Osteocyte (in vitro differentiated cells): ENCODE measurements around the gene TAF4. TPM values are rescaled to one million over a fixed set of nuclear protein-coding genes. Genes with fewer than 3 reads are reported as not detected.

Source experiments
- DNase-seq: peaks from one replicate; pipeline ENCODE4 v3.0.0; 2021; ENCODE audit warnings: mixed read lengths; ENCODE audit not compliant: unreplicated experiment; ENCODE audit errors: extremely low spot score
- H3K27ac Mint-ChIP-seq: one replicate; pipeline ENCODE4 v1.8.0; 2021; ENCODE audit warnings: mild to moderate bottlenecking, mixed read lengths; ENCODE audit not compliant: unreplicated experiment
- H3K27me3 Mint-ChIP-seq: one replicate; pipeline ENCODE4 v1.8.0; 2021; ENCODE audit warnings: mixed read lengths; ENCODE audit not compliant: unreplicated experiment
- H3K36me3 Mint-ChIP-seq: one replicate; pipeline ENCODE4 v1.8.0; 2021; ENCODE audit warnings: mixed read lengths; ENCODE audit not compliant: unreplicated experiment
- H3K4me1 Mint-ChIP-seq: one replicate; pipeline ENCODE4 v1.8.0; 2021; ENCODE audit warnings: mixed read lengths; ENCODE audit not compliant: unreplicated experiment
- H3K4me3 Mint-ChIP-seq: one replicate; pipeline ENCODE4 v1.8.0; 2021; ENCODE audit warnings: mild to moderate bottlenecking, moderate library complexity, mixed read lengths; ENCODE audit not compliant: unreplicated experiment
- H3K9me3 Mint-ChIP-seq: one replicate; pipeline ENCODE4 v1.8.0; 2021; ENCODE audit warnings: mixed read lengths; ENCODE audit not compliant: unreplicated experiment
- microRNA-seq: library from miRNA; unstranded; fragments of <30 nt; microRNA quantifications from one replicate; pipeline ENCODE4 v1.1.0, GENCODE V29; 2020; ENCODE audit not compliant: unreplicated experiment
- total RNA-seq: library from RNA; stranded (reverse); gene quantifications from 2 replicates; pipeline ENCODE4 v1.2.1, GENCODE V29; 2021
- TF ChIP-seq, protein P1 (sequence below): fragments of 200-600 bp; sonication (generic); IDR thresholded peaks from 2 replicates; pipeline ENCODE4 v1.5.0; 2021; ENCODE audit warnings: antibody characterized with exemption, mild to moderate bottlenecking, moderate library complexity

The TAF4 gene
- total RNA-seq, 1 donor from 2014 or later = 22.8 TPM

DNA sequence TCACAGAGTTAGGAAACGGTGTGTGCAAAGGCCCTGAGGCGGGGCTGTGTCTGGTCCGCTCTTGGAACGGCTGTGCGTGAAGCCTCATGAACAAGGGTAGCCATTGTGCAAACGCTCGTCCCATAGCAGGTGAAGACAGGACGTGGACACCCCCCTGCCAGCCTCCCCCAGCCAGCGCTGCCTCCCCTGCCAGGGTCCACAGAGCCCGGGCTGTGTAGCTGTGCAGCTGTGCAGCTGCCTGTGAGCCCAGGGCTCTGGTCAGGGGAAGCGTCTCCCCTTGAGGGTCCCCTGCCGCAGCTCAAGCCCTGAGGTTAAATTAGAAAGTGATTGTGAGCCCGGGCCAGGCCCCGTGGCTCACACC, 139.4 kb downstream of the TAF4 start:
- peaks cover 8% of the 10 kb centered on the region for H3K4me1 Mint-ChIP-seq
- H3K36me3 Mint-ChIP-seq = no peaks in the 10 kb centered on the region
- H3K27ac Mint-ChIP-seq = no peak overlapping the region
- DNase-seq = no peak
- TF ChIP-seq, protein P1, sequence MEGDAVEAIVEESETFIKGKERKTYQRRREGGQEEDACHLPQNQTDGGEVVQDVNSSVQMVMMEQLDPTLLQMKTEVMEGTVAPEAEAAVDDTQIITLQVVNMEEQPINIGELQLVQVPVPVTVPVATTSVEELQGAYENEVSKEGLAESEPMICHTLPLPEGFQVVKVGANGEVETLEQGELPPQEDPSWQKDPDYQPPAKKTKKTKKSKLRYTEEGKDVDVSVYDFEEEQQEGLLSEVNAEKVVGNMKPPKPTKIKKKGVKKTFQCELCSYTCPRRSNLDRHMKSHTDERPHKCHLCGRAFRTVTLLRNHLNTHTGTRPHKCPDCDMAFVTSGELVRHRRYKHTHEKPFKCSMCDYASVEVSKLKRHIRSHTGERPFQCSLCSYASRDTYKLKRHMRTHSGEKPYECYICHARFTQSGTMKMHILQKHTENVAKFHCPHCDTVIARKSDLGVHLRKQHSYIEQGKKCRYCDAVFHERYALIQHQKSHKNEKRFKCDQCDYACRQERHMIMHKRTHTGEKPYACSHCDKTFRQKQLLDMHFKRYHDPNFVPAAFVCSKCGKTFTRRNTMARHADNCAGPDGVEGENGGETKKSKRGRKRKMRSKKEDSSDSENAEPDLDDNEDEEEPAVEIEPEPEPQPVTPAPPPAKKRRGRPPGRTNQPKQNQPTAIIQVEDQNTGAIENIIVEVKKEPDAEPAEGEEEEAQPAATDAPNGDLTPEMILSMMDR = no peak
- no peaks in the 10 kb centered on the region for H3K9me3 Mint-ChIP-seq
- H3K4me3 Mint-ChIP-seq = no peak overlapping the region
- no peaks in the 10 kb centered on the region for H3K27me3 Mint-ChIP-seq

DNA sequence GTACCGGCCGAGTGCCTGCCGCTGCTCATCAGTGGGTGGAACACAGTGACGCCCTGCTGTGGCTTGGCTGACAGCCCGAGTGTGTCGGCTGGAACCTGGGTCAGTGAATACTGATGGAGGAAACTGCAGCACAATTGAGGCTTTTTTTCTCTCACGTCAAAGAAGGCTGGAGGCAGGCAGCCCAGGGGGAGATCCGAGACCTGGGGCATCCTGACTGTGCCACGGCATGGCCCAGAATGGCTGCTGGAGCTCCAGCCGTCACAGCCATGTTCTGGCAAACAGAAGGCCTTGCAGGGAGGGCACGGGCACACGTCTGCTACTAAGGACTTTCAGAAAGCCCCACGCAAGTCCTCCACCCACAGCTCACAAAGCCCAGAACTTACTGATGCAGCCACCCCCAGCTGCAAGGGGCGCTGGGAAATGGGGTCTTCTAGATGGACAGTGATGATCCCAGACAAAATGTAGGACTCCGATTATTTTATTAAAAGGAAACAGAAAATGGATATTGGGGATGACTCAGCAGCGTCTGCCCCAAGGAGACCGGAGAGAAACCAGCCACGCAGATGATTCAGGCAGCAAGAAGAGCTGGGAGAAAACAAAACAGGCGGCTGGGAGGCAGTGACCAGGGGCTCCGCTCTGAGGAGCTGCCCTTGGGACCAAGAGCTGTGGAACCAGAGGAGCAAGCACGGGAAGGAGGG, 140.0 kb downstream of the TAF4 start:
- Mint-ChIP-seq H3K27me3 (no peaks in the 10 kb centered on the region), H3K9me3 (no peaks in the 10 kb centered on the region), H3K27ac (peak overlapping the region; percentile 47), H3K36me3 (no peaks in the 10 kb centered on the region), H3K4me3 (no peak overlapping the region), H3K4me1 (peaks cover 8% of the 10 kb centered on the region)
- DNase-seq = no peak
- TF ChIP-seq, protein P1 = no peak

DNA sequence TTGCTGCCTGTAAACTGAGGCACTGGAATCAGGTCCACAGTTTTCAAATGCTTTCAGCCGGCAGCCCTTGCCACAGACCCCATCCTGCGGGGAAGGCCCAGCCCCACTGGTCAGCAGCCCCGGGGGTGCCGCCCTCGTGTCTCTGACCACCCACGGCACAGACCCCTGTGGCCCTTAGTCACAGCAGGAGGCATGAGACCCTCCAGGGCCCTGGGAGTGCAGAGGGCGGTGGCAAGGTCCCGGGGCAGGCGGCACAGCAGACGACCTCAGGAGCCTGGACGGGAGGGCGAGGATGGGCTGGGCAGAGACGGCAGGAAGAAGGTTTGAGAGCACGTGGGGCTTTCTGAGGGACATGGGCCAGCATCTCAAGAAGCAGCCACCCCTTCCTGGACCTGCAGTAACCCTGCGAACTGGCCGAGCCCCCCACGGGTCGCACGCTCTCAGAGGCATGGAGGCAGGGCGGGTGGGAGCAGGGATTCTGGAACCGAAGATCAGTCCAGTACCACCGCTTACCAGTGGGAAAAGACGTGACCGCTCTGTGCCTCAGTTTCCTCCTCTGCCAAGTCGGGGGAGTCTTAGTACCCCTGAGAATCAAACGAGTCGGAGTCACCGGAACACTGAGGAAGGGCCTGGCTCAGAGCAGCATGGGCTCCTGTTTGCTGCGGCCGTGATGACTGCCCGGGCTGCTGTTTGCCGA, 140.7 kb downstream of the TAF4 start:
- TF ChIP-seq, protein P1 = no peak
- no peak overlapping the region for H3K4me3 Mint-ChIP-seq
- no peak overlapping the region for H3K27ac Mint-ChIP-seq
- H3K36me3 Mint-ChIP-seq = no peaks in the 10 kb centered on the region
- no peaks in the 10 kb centered on the region for H3K27me3 Mint-ChIP-seq
- peaks cover 8% of the 10 kb centered on the region for H3K4me1 Mint-ChIP-seq
- no peaks in the 10 kb centered on the region for H3K9me3 Mint-ChIP-seq
- no peak for DNase-seq

Small RNAs within 50 kb of the gene (microRNA-seq; reads per million reads assigned to microRNA genes)
- gene MIR1257 (not detected), gene MIR3195 (not detected)

Other genes starting within 250 kb of the TAF4 start
- 67.8 and 68.7 TPM in 2 replicates for gene LSM14B, start 56.6 kb upstream of the TAF4 start, total RNA-seq
- gene PSMA7, start 77.5 kb upstream of the TAF4 start, total RNA-seq = 209 and 217 TPM in 2 replicates
- 18.3 and 19.9 TPM in 2 replicates for gene SS18L1, start 77.9 kb upstream of the TAF4 start, total RNA-seq
- 29.3 and 30.7 TPM in 2 replicates for gene MTG2, start 117.1 kb upstream of the TAF4 start, total RNA-seq
- gene HRH3, start 154.4 kb upstream of the TAF4 start, total RNA-seq = not detected in 2 replicates
- gene OSBPL2, start 172.6 kb upstream of the TAF4 start, total RNA-seq = 46.3 and 50.9 TPM in 2 replicates
- 82.6 and 83.9 TPM in 2 replicates for gene ADRM1, start 237.1 kb upstream of the TAF4 start, total RNA-seq